Measurements from ENCODE around the gene TTC31. TPM values are rescaled to one million over a fixed set of nuclear protein-coding genes. Genes with fewer than 3 reads are reported as not detected.
"Not testable (repeated sequence)": the region's sequence is repeated elsewhere in the genome, so short reads cannot be mapped to it uniquely, and the experiment has no call there.

TTC31 gene
- total RNA-seq, 1 donor from 2014 or later = 13.3 TPM

GRCh38 chr2:74457549-74458131 lies 25.2 kb upstream of the TTC31 start:
- peak; percentile 86 for DNase-seq

GRCh38 chr2:74458132-74458937 lies 24.5 kb upstream of the TTC31 start, which contains the start of gene WBP1:
Gene WBP1 (plus strand): TSS chr2:74458438. CDS start chr2:74458603, 165 bp downstream.
- DNase-seq = peak; percentile 100

- DNase-seq = no peak
Measured at GRCh38 chr2:74458938-74459363, 23.9 kb upstream of the TTC31 start.

GRCh38 chr2:74459503-74460118 lies 23.3 kb upstream of the TTC31 start:
- not testable (repeated sequence) for DNase-seq

GRCh38 chr2:74460187-74460586 lies 22.7 kb upstream of the TTC31 start:
- DNase-seq = not testable (repeated sequence)

- no peak for DNase-seq
Measured at GRCh38 chr2:74461187-74462053, 21.5 kb upstream of the TTC31 start.

GRCh38 chr2:74462054-74462785 lies 20.7 kb upstream of the TTC31 start:
- no peak for DNase-seq

- DNase-seq = no peak
Measured at GRCh38 chr2:74462786-74463105, 20.1 kb upstream of the TTC31 start.

GRCh38 chr2:74464406-74464805 lies 18.5 kb upstream of the TTC31 start:
- no peak for DNase-seq

GRCh38 chr2:74470742-74471141 lies 12.1 kb upstream of the TTC31 start:
- not testable (repeated sequence) for DNase-seq

- DNase-seq = no peak
Measured at GRCh38 chr2:74471332-74472065, 11.4 kb upstream of the TTC31 start.

- peak; percentile 98 for DNase-seq
Measured at GRCh38 chr2:74472086-74472944, 10.6 kb upstream of the TTC31 start, which contains the start of gene MRPL53. Gene MRPL53 (minus strand): TSS chr2:74472680. CDS start chr2:74472660, 20 bp downstream.

GRCh38 chr2:74472945-74473258 lies 10.0 kb upstream of the TTC31 start:
- DNase-seq = no peak

GRCh38 chr2:74474481-74474880 lies 8.4 kb upstream of the TTC31 start:
- DNase-seq = no peak

GRCh38 chr2:74474899-74475298 lies 8.0 kb upstream of the TTC31 start:
- DNase-seq = no peak

GRCh38 chr2:74481431-74481830 lies 1.4 kb upstream of the TTC31 start:
- DNase-seq = no peak

- DNase-seq = no peak
Measured at GRCh38 chr2:74481961-74482800, 700 bp upstream of the TTC31 start.

GRCh38 chr2:74483675-74484164 lies 839 bp downstream of the TTC31 start:
- DNase-seq = not testable (repeated sequence)

- no peak for DNase-seq
Measured at GRCh38 chr2:74486141-74486540, 3.3 kb downstream of the TTC31 start.
